H1 (cell line): ENCODE data around the gene KLHL3. TPM values are rescaled to one million over a fixed set of nuclear protein-coding genes. Genes with fewer than 3 reads are reported as not detected.

Experiments
- CTCF ChIA-PET: fragments of 300-600 bp; sonication (Branson Sonifier 250); formaldehyde crosslinking; loops from one replicate; lab custom pipeline; 2021; ENCODE audit not compliant: partially characterized antibody; lab: Charles Lee
- POLR2A ChIA-PET: fragments of 300-600 bp; sonication (Branson Sonifier 250); formaldehyde crosslinking; loops from one replicate; lab custom pipeline; 2021; ENCODE audit warnings: inconsistent platforms; ENCODE audit not compliant: partially characterized antibody; lab: Charles Lee
- DNase-seq, 2 experiments: peaks; one replicate each; pipeline versions ENCODE4 v3.0.0 to v3.0.0-alpha.2; 2010 to 2022; ENCODE audit warnings: low spot score in 2 of 2, low read depth in 1 of 2, mixed read lengths in 1 of 2
- FAIRE-seq: peaks from 2 replicates; lab custom pipeline; 2011; peaks lifted over from hg19 to GRCh38; lab: Jason Lieb, UNC
- H2AFZ ChIP-seq: 2 replicates; pipeline ENCODE4 v1.8.1; 2012; ENCODE audit warnings: low read length, inconsistent platforms
- H2AK5ac ChIP-seq: 2 replicates; pipeline ENCODE4 v1.6.1; 2013; ENCODE audit warnings: low read depth, low read length
- H2BK120ac ChIP-seq: replicated peaks from 2 replicates; pipeline ENCODE3; 2013; ENCODE audit warnings: low read depth, low read length, inconsistent platforms
- H2BK12ac ChIP-seq: 2 replicates; pipeline ENCODE4 v1.6.1; 2013; ENCODE audit warnings: low read depth, low read length
- H2BK15ac ChIP-seq: 2 replicates; pipeline ENCODE4 v1.6.1; 2013; ENCODE audit warnings: low read length
- H2BK20ac ChIP-seq: 2 replicates; pipeline ENCODE4 v1.6.1; 2013; ENCODE audit warnings: low read length
- H2BK5ac ChIP-seq: 2 replicates; pipeline ENCODE4 v1.6.1; 2013; ENCODE audit warnings: low read depth, low read length
- H3K14ac ChIP-seq: 2 replicates; pipeline ENCODE4 v1.6.1; 2013; ENCODE audit warnings: inconsistent platforms; ENCODE audit not compliant: insufficient read length
- H3K18ac ChIP-seq: 2 replicates; pipeline ENCODE4 v1.6.1; 2013; ENCODE audit warnings: low read length; ENCODE audit errors: extremely low read depth
- H3K23ac ChIP-seq: 2 replicates; pipeline ENCODE4 v1.6.1; 2013; ENCODE audit warnings: inconsistent platforms; ENCODE audit not compliant: insufficient read length
- H3K23me2 ChIP-seq: 2 replicates; pipeline ENCODE4 v1.6.1; 2013; ENCODE audit warnings: low read depth, low read length
- H3K27ac ChIP-seq: 2 replicates; pipeline ENCODE4 v1.6.1; 2011; ENCODE audit warnings: low read depth, low read length, inconsistent platforms
- H3K27me3 ChIP-seq, 4 experiments: replicated peaks in 1 of 4; 1 replicate in 1 of 4; 2 replicates in 3 of 4; pipeline versions ENCODE4 v1.6.1 to v1.8.1; 2011 to 2013; ENCODE audit warnings: low read length in 3 of 4, mild to moderate bottlenecking in 3 of 4, inconsistent platforms in 2 of 4, mixed read lengths in 2 of 4, moderate library complexity in 1 of 4; ENCODE audit not compliant: control insufficient read depth in 3 of 4, insufficient read depth in 3 of 4; ENCODE audit errors: extremely low read depth in 1 of 4
- H3K36me3 ChIP-seq, 4 experiments: 2 replicates each; pipeline versions ENCODE4 v1.6.1 to v1.8.1; 2011 to 2013; ENCODE audit warnings: mild to moderate bottlenecking in 4 of 4, low read length in 3 of 4, moderate library complexity in 2 of 4, control low read depth in 1 of 4, inconsistent platforms in 1 of 4; ENCODE audit not compliant: insufficient read depth in 4 of 4, control insufficient read depth in 2 of 4
- H3K4ac ChIP-seq: replicated peaks from 2 replicates; pipeline ENCODE3; 2013; ENCODE audit warnings: low read length, low read depth, mixed read lengths, inconsistent platforms; ENCODE audit not compliant: insufficient read length
- H3K4me1 ChIP-seq, 4 experiments: replicated peaks in 1 of 4; 1 replicate in 1 of 4; 2 replicates in 3 of 4; pipeline versions ENCODE4 v1.6.1 to v1.8.1; 2011 to 2013; ENCODE audit warnings: low read length in 3 of 4, inconsistent platforms in 2 of 4, mixed read lengths in 1 of 4; ENCODE audit not compliant: insufficient read depth in 4 of 4, control insufficient read depth in 3 of 4
- H3K4me2 ChIP-seq, 2 experiments: 2 replicates each; pipeline versions ENCODE4 v1.6.1 to v1.8.1; 2011 to 2013; ENCODE audit warnings: low read depth in 2 of 2, low read length in 2 of 2, control low read depth in 1 of 2, inconsistent platforms in 1 of 2, mild to moderate bottlenecking in 1 of 2; ENCODE audit not compliant: insufficient read depth in 1 of 2
- H3K4me3 ChIP-seq, 4 experiments: fragments of 200-600, 300-600 bp in 1 of 4; sonication (generic), shearing (Covaris generic), sonication (Bioruptor Twin) in 1 of 4; 2 replicates each; pipeline versions ENCODE4 v1.5.1 to v1.8.1; 2011 to 2016; ENCODE audit warnings: low read length in 4 of 4, low read depth in 3 of 4, control low read depth in 2 of 4, inconsistent platforms in 2 of 4, mild to moderate bottlenecking in 2 of 4, mixed read lengths in 1 of 4, moderate library complexity in 1 of 4; ENCODE audit not compliant: insufficient read depth in 2 of 4; ENCODE audit errors: extremely low read depth in 1 of 4
- H3K56ac ChIP-seq: replicated peaks from 2 replicates; pipeline ENCODE3; 2013; ENCODE audit warnings: low read depth, mild to moderate bottlenecking, mixed read lengths, low read length, inconsistent platforms; ENCODE audit not compliant: insufficient read length
- H3K79me1 ChIP-seq: 2 replicates; pipeline ENCODE4 v1.6.1; 2013; ENCODE audit warnings: low read depth, low read length, control low read depth
- H3K79me2 ChIP-seq, 2 experiments: 2 replicates each; pipeline versions ENCODE4 v1.6.1 to v1.8.1; 2012 to 2013; ENCODE audit warnings: low read length in 2 of 2, mild to moderate bottlenecking in 2 of 2, inconsistent platforms in 1 of 2; ENCODE audit not compliant: insufficient read depth in 2 of 2, control insufficient read depth in 1 of 2
- H3K9ac ChIP-seq, 4 experiments: replicated peaks in 1 of 4; 1 replicate in 1 of 4; 2 replicates in 3 of 4; pipeline versions ENCODE4 v1.6.1 to v1.8.1; 2011 to 2013; ENCODE audit warnings: low read depth in 3 of 4, low read length in 3 of 4, control low read depth in 2 of 4, mild to moderate bottlenecking in 2 of 4, moderate library complexity in 2 of 4, inconsistent platforms in 1 of 4; ENCODE audit errors: extremely low read depth in 1 of 4
- H3K9me3 ChIP-seq, 2 experiments: 2 replicates each; pipeline versions ENCODE4 v1.6.1 to v1.8.1; 2012 to 2013; ENCODE audit warnings: mild to moderate bottlenecking in 2 of 2, moderate library complexity in 2 of 2, control low read depth in 1 of 2, inconsistent platforms in 1 of 2, low read depth in 1 of 2, low read length in 1 of 2, mixed read lengths in 1 of 2; ENCODE audit not compliant: insufficient read depth in 2 of 2
- H4K20me1 ChIP-seq, 2 experiments: replicated peaks in 1 of 2; 2 replicates each; pipeline versions ENCODE3 to v1.8.1; 2011 to 2013; ENCODE audit warnings: inconsistent platforms in 2 of 2, low read length in 2 of 2, mild to moderate bottlenecking in 1 of 2; ENCODE audit not compliant: insufficient read depth in 2 of 2, control insufficient read depth in 1 of 2
- H4K5ac ChIP-seq: 2 replicates; pipeline ENCODE4 v1.6.1; 2013; ENCODE audit warnings: low read length, low read depth, mixed read lengths, inconsistent platforms; ENCODE audit not compliant: insufficient read length
- H4K8ac ChIP-seq: 2 replicates; pipeline ENCODE4 v1.8.0; 2013; ENCODE audit warnings: mild to moderate bottlenecking, moderate library complexity, low read length, inconsistent platforms; ENCODE audit not compliant: insufficient read depth; ENCODE audit errors: extremely low read depth
- H4K91ac ChIP-seq: replicated peaks from 2 replicates; pipeline ENCODE3; 2013; ENCODE audit warnings: low read length, mixed read lengths, inconsistent platforms; ENCODE audit not compliant: insufficient read length
- BRCA1 ChIP-seq: IDR thresholded peaks from 2 replicates; pipeline ENCODE4 v1.6.1; 2012; ENCODE audit warnings: low read depth, low read length, improper control_type of control experiment
- MAFK ChIP-seq: IDR thresholded peaks from 2 replicates; pipeline ENCODE4 v1.6.1; 2012; ENCODE audit warnings: low read depth, mild to moderate bottlenecking, improper control_type of control experiment, low read length
- PHF8 ChIP-seq: fragments of 200-600 bp; sonication (generic); conservative IDR thresholded peaks from 2 replicates; pipeline ENCODE4 v1.7.1; 2012; ENCODE audit warnings: low read depth, mild to moderate bottlenecking, inconsistent platforms, low read length, moderate library complexity
- RAD21 ChIP-seq, 2 experiments: IDR thresholded peaks in 1 of 2; conservative IDR thresholded peaks in 1 of 2; 2 replicates each; pipeline ENCODE4 v1.6.1; 2011; ENCODE audit warnings: low read depth in 2 of 2, low read length in 2 of 2, improper control_type of control experiment in 1 of 2, inconsistent platforms in 1 of 2, mild to moderate bottlenecking in 1 of 2, moderate library complexity in 1 of 2
- RFX5 ChIP-seq: IDR thresholded peaks from 2 replicates; pipeline ENCODE4 v1.6.1; 2011; ENCODE audit warnings: low read depth, low read length, improper control_type of control experiment, borderline replicate concordance
- SUZ12 ChIP-seq: fragments of 200-600 bp; sonication (generic); IDR thresholded peaks from 2 replicates; pipeline ENCODE4 v1.6.1; 2012; ENCODE audit warnings: mild to moderate bottlenecking, inconsistent platforms, low read length, moderate library complexity, mixed read lengths
- ZNF274 ChIP-seq: IDR thresholded peaks from 2 replicates; pipeline ENCODE4 v1.7.0; 2012; ENCODE audit warnings: low read length, borderline replicate concordance; ENCODE audit errors: extremely low read depth
- WGBS, 2 experiments: shearing (Covaris generic) in 1 of 2; methylation state at CpG; one replicate each; pipeline versions ENCODE4 v1.1.6 to v1.1.7; 2013 to 2015; ENCODE audit warnings: low lambda C conversion rate in 2 of 2, mixed read lengths in 2 of 2, inconsistent platforms in 1 of 2, low coverage in 1 of 2, missing lambda C conversion rate in 1 of 2; ENCODE audit not compliant: insufficient replicate concordance in 2 of 2, insufficient coverage in 1 of 2, insufficient read length in 1 of 2; ENCODE audit errors: extremely low coverage in 1 of 2, missing lambda C conversion rate in 1 of 2; 5-methylcytosine and 5-hydroxymethylcytosine counted together
- polyA plus RNA-seq, 7 experiments: library from polyadenylated mRNA; depleted of rRNA in 3 of 7; stranded (reverse) in 5 of 7; unstranded in 2 of 7; fragments of >200 nt in 5 of 7; fragments of 200-250 nt in 2 of 7; gene quantifications; 1 replicate in 5 of 7; 2 replicates in 1 of 7; 4 replicates in 1 of 7; pipeline versions ENCODE4 v1.2.1 to v1.2.3, GENCODE V29; 2011 to 2013; ENCODE audit warnings: missing spikeins in 2 of 7, mixed read lengths in 2 of 7
- total RNA-seq: library from RNA; stranded (reverse); fragmentation: NEBNext Ultra II Directional; extraction: Animal tissue kit (Norgen Biotek cat#: 25700); gene quantifications from 2 replicates; pipeline ENCODE4 v1.2.1, GENCODE V29; 2021
- TF ChIP-seq, protein P1 (sequence below): IDR thresholded peaks from 2 replicates; pipeline ENCODE4 v1.6.1; 2012; ENCODE audit warnings: inconsistent platforms
- TF ChIP-seq, protein P2 (sequence below): IDR thresholded peaks from 2 replicates; pipeline ENCODE4 v1.6.1; 2011; ENCODE audit warnings: low read length, improper control_type of control experiment
- TF ChIP-seq, protein P3 (sequence below): IDR thresholded peaks from 2 replicates; pipeline ENCODE4 v1.6.1; 2011; ENCODE audit warnings: low read depth, mild to moderate bottlenecking, low read length; ENCODE audit not compliant: insufficient read depth

The KLHL3 gene
- total and polyA plus RNA-seq, 2 of the 8 experiments (the other 6 are each of a cell fraction or from before 2014, with no cell fraction given): 7.4 to 13.7 TPM

DNA sequence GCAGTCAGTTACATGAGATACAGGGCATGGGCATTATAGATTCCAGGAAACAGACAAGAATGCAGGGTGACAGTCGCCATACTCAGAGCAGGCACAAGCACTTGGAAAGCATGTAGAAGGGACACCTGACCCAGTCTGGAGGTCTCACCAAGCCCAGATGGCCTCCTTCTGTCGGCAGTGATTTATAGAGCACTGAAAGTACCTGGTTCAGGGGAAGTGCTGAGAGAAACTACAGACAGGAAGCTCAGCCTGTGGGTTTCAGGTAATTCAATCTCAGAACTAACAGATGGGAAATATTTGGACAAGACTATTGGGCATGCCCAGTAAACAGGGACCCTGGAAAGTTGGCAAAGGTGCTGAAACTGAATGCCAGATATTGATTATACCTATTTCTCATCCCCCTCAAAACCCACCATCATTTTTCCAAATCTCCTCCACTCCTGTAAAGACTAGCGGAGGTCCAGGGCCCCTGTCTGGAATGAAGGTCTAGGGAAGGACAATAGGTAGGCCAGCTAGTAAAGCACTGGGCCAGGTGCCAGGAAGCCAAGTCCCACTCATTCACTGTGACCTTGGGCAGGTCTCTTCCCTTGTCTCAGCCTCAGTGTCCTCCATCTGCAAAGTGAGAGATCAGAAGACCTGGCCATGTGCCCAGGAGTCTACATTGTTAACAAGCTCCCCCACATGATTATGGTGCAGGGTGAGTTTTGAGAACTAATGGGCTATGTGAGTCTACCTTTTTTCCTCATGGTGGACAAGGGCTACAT is 26.9 kb downstream of the KLHL3 start:
- no peaks in the 10 kb centered on the region for H3K4me1 ChIP-seq
- no peaks in the 10 kb centered on the region for H3K79me1 ChIP-seq
- WGBS, 2 experiments: 83% methylated on average over 3 of the region's 3 CpGs; no CpG with 5 or more reads in 1 of the 2 experiments
- H4K8ac ChIP-seq: no peak overlapping the region
- H2BK120ac ChIP-seq: no peak overlapping the region
- peaks cover 0 to 7% (median 3%) of the 10 kb centered on the region in 4 experiments; a peak in 3 of 8 replicates for H3K36me3 ChIP-seq
- H3K79me2 ChIP-seq: no peaks in the 10 kb centered on the region
- no peak overlapping the region for H4K91ac ChIP-seq
- no peaks in the 10 kb centered on the region for H3K23me2 ChIP-seq
- no peak overlapping the region for H3K23ac ChIP-seq
- peaks cover 0 to 3% of the 10 kb centered on the region in 2 experiments for H4K20me1 ChIP-seq
- no peak overlapping the region for H3K9ac ChIP-seq
- no peak overlapping the region for H3K4me3 ChIP-seq
- H2BK5ac ChIP-seq: no peak overlapping the region
- H3K14ac ChIP-seq: no peak overlapping the region
- H3K18ac ChIP-seq: no peak overlapping the region
- no peak overlapping the region for H3K4me2 ChIP-seq
- POLR2A ChIA-PET: no interaction called here
- CTCF ChIA-PET: interaction anchor here (0.6 to 1.4 kb wide), 2 partner anchors 49 to 79 kb away, joined by 3 read pairs; no protein-coding TSS in a partner anchor
- no peak overlapping the region for H2AFZ ChIP-seq
- H3K27ac ChIP-seq: no peak overlapping the region
- H3K9me3 ChIP-seq: peaks cover 3 to 4% of the 10 kb centered on the region in 2 experiments
- no peak overlapping the region for H3K4ac ChIP-seq
- FAIRE-seq (no peak), DNase-seq (no peak)
- no peak overlapping the region for H2AK5ac ChIP-seq
- no peak overlapping the region for H2BK20ac ChIP-seq
- H3K27me3 ChIP-seq: no peaks in the 10 kb centered on the region
- H2BK15ac ChIP-seq: no peak overlapping the region
- no peak overlapping the region for H2BK12ac ChIP-seq
- no peak overlapping the region for H4K5ac ChIP-seq
- no peak overlapping the region for H3K56ac ChIP-seq
- no peak for TF ChIP-seq PHF8
- TF ChIP-seq MAFK: no peak
- no peak for TF ChIP-seq BRCA1
- TF ChIP-seq SUZ12: no peak
- no peak for TF ChIP-seq RFX5
- TF ChIP-seq, protein P1, sequence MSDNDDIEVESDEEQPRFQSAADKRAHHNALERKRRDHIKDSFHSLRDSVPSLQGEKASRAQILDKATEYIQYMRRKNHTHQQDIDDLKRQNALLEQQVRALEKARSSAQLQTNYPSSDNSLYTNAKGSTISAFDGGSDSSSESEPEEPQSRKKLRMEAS: no peak
- no peak for TF ChIP-seq ZNF274
- TF ChIP-seq, protein P2, sequence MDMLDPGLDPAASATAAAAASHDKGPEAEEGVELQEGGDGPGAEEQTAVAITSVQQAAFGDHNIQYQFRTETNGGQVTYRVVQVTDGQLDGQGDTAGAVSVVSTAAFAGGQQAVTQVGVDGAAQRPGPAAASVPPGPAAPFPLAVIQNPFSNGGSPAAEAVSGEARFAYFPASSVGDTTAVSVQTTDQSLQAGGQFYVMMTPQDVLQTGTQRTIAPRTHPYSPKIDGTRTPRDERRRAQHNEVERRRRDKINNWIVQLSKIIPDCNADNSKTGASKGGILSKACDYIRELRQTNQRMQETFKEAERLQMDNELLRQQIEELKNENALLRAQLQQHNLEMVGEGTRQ: no peak
- no peak for TF ChIP-seq RAD21 (IDR thresholded peaks at IDR 0.05 in 1 of 2, conservative IDR thresholded peaks at IDR 0.05 in 1 of 2; ENCODE audit: low read depth in 2 of 2, low read length in 2 of 2)
- TF ChIP-seq, protein P3, sequence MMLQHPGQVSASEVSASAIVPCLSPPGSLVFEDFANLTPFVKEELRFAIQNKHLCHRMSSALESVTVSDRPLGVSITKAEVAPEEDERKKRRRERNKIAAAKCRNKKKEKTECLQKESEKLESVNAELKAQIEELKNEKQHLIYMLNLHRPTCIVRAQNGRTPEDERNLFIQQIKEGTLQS: no peak
